ENCODE measurements around the gene NKRF. TPM values are rescaled to one million over a fixed set of nuclear protein-coding genes. Genes with fewer than 3 reads are reported as not detected.

Gene NKRF
- total RNA-seq, 2 experiments from 2014 or later: 10.7 to 20.7 TPM

- ChIA-PET CTCF (ENCODE audit: unreplicated experiment) (no interaction called here), POLR2A (interaction anchor here (0.7 to 0.9 kb wide), 2 partner anchors 221 to 262 kb away, joined by 3 read pairs; partner anchors contain the start of gene RPL39)
- Histone ChIP-seq H3K9me2 (ENCODE audit: insufficient read depth, low read length) (no peaks in the 10 kb centered on the region), H3K4me1 (ENCODE audit: insufficient read depth, low read length, poor library complexity, severe bottlenecking) (peaks cover 11% of the 10 kb centered on the region), H2AFZ (ENCODE audit: low read length) (no peak overlapping the region), H3K4me3 (ENCODE audit: low read depth, low read length, poor library complexity, severe bottlenecking) (no peak overlapping the region), H3K27ac (ENCODE audit: low read depth, low read length, poor library complexity, severe bottlenecking) (no peak overlapping the region), H3K36me3 (ENCODE audit: insufficient read depth, low read length) (no peaks in the 10 kb centered on the region), H3K9me3 (ENCODE audit: low read length) (no peaks in the 10 kb centered on the region), H3K4me2 (ENCODE audit: low read length) (no peak overlapping the region), H4K20me1 (ENCODE audit: insufficient read depth, low read length) (0 out of 2 replicates have a peak, but pooled peaks cover 1% of the 10 kb centered on the region), H3K79me2 (ENCODE audit: insufficient read depth, low read depth, low read length) (peaks cover 4% of the 10 kb centered on the region; the same call in 1 of the 2 replicates)
- no TSS peak for BruUV-seq (replicated peaks)
- intact Hi-C loops (cut with micrococcal nuclease; ENCODE audit: unreplicated experiment): loop anchor here (5.0 kb wide), 1 partner anchor 53 kb away; no protein-coding TSS in a partner anchor
- DNase-seq (ENCODE audit: low spot score): no peak
- TF ChIP-seq EZH2phosphoT487 (IDR thresholded peaks at IDR 0.05; ENCODE audit: borderline replicate concordance, low read depth, low read length) (no peak), CTCF (conservative IDR thresholded peaks at IDR 0.05; ENCODE audit: low read length) (no peak)
Observed at GRCh38 chrX:119570351-119570835, 35.8 kb downstream of the NKRF start.

GRCh38 chrX:119565107-119565663 is 41.0 kb downstream of the NKRF start, which contains the start of gene STEEP1:
Gene STEEP1, minus strand, starts transcription at chrX:119565409. Its CDS starts 54 bp downstream, at chrX:119565355.
- H2AFZ ChIP-seq (ENCODE audit: low read length): peak within 1 kb of the TSS; percentile 58; the same call in 1 of the 2 replicates
- TF ChIP-seq CTCF (conservative IDR thresholded peaks at IDR 0.05; ENCODE audit: low read length) (no peak), EZH2phosphoT487 (IDR thresholded peaks at IDR 0.05; ENCODE audit: borderline replicate concordance, low read depth, low read length) (no peak)
- H3K4me1 ChIP-seq (ENCODE audit: insufficient read depth, low read length, poor library complexity, severe bottlenecking): no peaks in the 10 kb centered on the region
- intact Hi-C loops (cut with micrococcal nuclease; ENCODE audit: unreplicated experiment): loop anchor here (1.0 kb wide), 1 partner anchor 9 kb away; the partner anchor contains the start of gene UBE2A
- H3K4me2 ChIP-seq (ENCODE audit: low read length): peak within 1 kb of the TSS; percentile 96
- H3K79me2 ChIP-seq (ENCODE audit: insufficient read depth, low read depth, low read length): peaks cover 9% of the 10 kb centered on the region; the same call in 1 of the 2 replicates
- CTCF ChIA-PET (ENCODE audit: unreplicated experiment): no interaction called here
- DNase-seq (ENCODE audit: low spot score): peak; percentile 94
- no peaks in the 10 kb centered on the region for H4K20me1 ChIP-seq (ENCODE audit: insufficient read depth, low read length)
- BruUV-seq (replicated peaks): no TSS peak
- H3K36me3 ChIP-seq (ENCODE audit: insufficient read depth, low read length): peaks cover 5% of the 10 kb centered on the region; the same call in 1 of the 2 replicates
- no peaks in the 10 kb centered on the region for H3K9me3 ChIP-seq (ENCODE audit: low read length)
- POLR2A ChIA-PET: interaction anchor here (0.5 to 1.0 kb wide), 4 partner anchors 9 to 143 kb away, joined by 3 to 7 read pairs (median 4); partner anchors contain the start of gene UBE2A
- H3K27ac ChIP-seq (ENCODE audit: low read depth, low read length, poor library complexity, severe bottlenecking): no peak within 1 kb of the TSS
- no peaks in the 10 kb centered on the region for H3K9me2 ChIP-seq (ENCODE audit: insufficient read depth, low read length)
- peak within 1 kb of the TSS; percentile 81 for H3K4me3 ChIP-seq (ENCODE audit: low read depth, low read length, poor library complexity, severe bottlenecking)

GRCh38 chrX:119552508-119552907 is 53.7 kb downstream of the NKRF start:
- no peak for DNase-seq (ENCODE audit: low spot score)
- Histone ChIP-seq H3K9me2 (ENCODE audit: insufficient read depth, low read length) (no peaks in the 10 kb centered on the region), H2AFZ (ENCODE audit: low read length) (no peak overlapping the region), H3K79me2 (ENCODE audit: insufficient read depth, low read depth, low read length) (peaks cover 5% of the 10 kb centered on the region; the same call in 1 of the 2 replicates), H4K20me1 (ENCODE audit: insufficient read depth, low read length) (no peaks in the 10 kb centered on the region), H3K9me3 (ENCODE audit: low read length) (no peaks in the 10 kb centered on the region), H3K4me3 (ENCODE audit: low read depth, low read length, poor library complexity, severe bottlenecking) (no peak overlapping the region), H3K4me2 (ENCODE audit: low read length) (no peak overlapping the region), H3K27ac (ENCODE audit: low read depth, low read length, poor library complexity, severe bottlenecking) (no peak overlapping the region), H3K4me1 (ENCODE audit: insufficient read depth, low read length, poor library complexity, severe bottlenecking) (peaks cover 18% of the 10 kb centered on the region), H3K36me3 (ENCODE audit: insufficient read depth, low read length) (peaks cover 17% of the 10 kb centered on the region; the same call in 1 of the 2 replicates)
- intact Hi-C loops (cut with micrococcal nuclease; ENCODE audit: unreplicated experiment): no loop called here
- no TSS peak for BruUV-seq (replicated peaks)
- no peak for TF ChIP-seq EZH2phosphoT487 (IDR thresholded peaks at IDR 0.05; ENCODE audit: borderline replicate concordance, low read depth, low read length)
- no peak for TF ChIP-seq CTCF (conservative IDR thresholded peaks at IDR 0.05; ENCODE audit: low read length)
- ChIA-PET POLR2A (interaction anchor here (0.6 kb wide), 1 partner anchor 24 kb away, joined by 3 read pairs; no protein-coding TSS in a partner anchor), CTCF (ENCODE audit: unreplicated experiment) (no interaction called here)

All from OCI-LY7 (cell line).